ENCODE measurements around the gene SPATA6L. TPM values are rescaled to one million over a fixed set of nuclear protein-coding genes. Genes with fewer than 3 reads are reported as not detected.

The SPATA6L gene
- total RNA-seq, 1 donor from 2014 or later: 6.7 TPM

GRCh38 chr9:4603830-4604229 lies 62.5 kb downstream of the SPATA6L start:
- Mint-ChIP-seq H3K4me3 (ENCODE audit: unreplicated experiment) (no peak overlapping the region), H3K27me3 (ENCODE audit: unreplicated experiment) (no peaks in the 10 kb centered on the region), H3K4me1 (ENCODE audit: unreplicated experiment) (peaks cover 23% of the 10 kb centered on the region), H3K36me3 (ENCODE audit: low read depth, unreplicated experiment) (peaks cover 5% of the 10 kb centered on the region), H3K27ac (ENCODE audit: unreplicated experiment) (no peak overlapping the region), H3K9me3 (ENCODE audit: unreplicated experiment) (no peaks in the 10 kb centered on the region)
- DNase-seq (ENCODE audit: low spot score): no peak
- no peak for TF ChIP-seq CTCF (IDR thresholded peaks at IDR 0.05; ENCODE audit: unreplicated experiment)

- DNase-seq (ENCODE audit: low spot score): no peak
- Mint-ChIP-seq H3K36me3 (ENCODE audit: low read depth, unreplicated experiment) (peaks cover 5% of the 10 kb centered on the region), H3K4me1 (ENCODE audit: unreplicated experiment) (peaks cover 49% of the 10 kb centered on the region), H3K27me3 (ENCODE audit: unreplicated experiment) (no peaks in the 10 kb centered on the region), H3K4me3 (ENCODE audit: unreplicated experiment) (no peak overlapping the region), H3K27ac (ENCODE audit: unreplicated experiment) (no peak overlapping the region), H3K9me3 (ENCODE audit: unreplicated experiment) (no peaks in the 10 kb centered on the region)
- TF ChIP-seq CTCF (IDR thresholded peaks at IDR 0.05; ENCODE audit: unreplicated experiment): no peak
These were observed 65.9 kb downstream of the SPATA6L start for GRCh38 chr9:4600368-4600767.

GRCh38 chr9:4596165-4596922 lies 69.9 kb downstream of the SPATA6L start:
- Mint-ChIP-seq H3K4me1 (ENCODE audit: unreplicated experiment) (peaks cover 61% of the 10 kb centered on the region), H3K27me3 (ENCODE audit: unreplicated experiment) (no peaks in the 10 kb centered on the region), H3K9me3 (ENCODE audit: unreplicated experiment) (no peaks in the 10 kb centered on the region), H3K4me3 (ENCODE audit: unreplicated experiment) (no peak overlapping the region), H3K27ac (ENCODE audit: unreplicated experiment) (peak overlapping the region; percentile 91), H3K36me3 (ENCODE audit: low read depth, unreplicated experiment) (peaks cover 5% of the 10 kb centered on the region)
- no peak for TF ChIP-seq CTCF (IDR thresholded peaks at IDR 0.05; ENCODE audit: unreplicated experiment)
- DNase-seq (ENCODE audit: low spot score): peak; percentile 16

GRCh38 chr9:4594994-4595393 lies 71.3 kb downstream of the SPATA6L start:
- TF ChIP-seq CTCF (IDR thresholded peaks at IDR 0.05; ENCODE audit: unreplicated experiment): no peak
- peaks cover 49% of the 10 kb centered on the region for H3K4me1 Mint-ChIP-seq (ENCODE audit: unreplicated experiment)
- H3K27me3 Mint-ChIP-seq (ENCODE audit: unreplicated experiment): no peaks in the 10 kb centered on the region
- DNase-seq (ENCODE audit: low spot score): no peak
- no peak overlapping the region for H3K4me3 Mint-ChIP-seq (ENCODE audit: unreplicated experiment)
- no peaks in the 10 kb centered on the region for H3K9me3 Mint-ChIP-seq (ENCODE audit: unreplicated experiment)
- H3K36me3 Mint-ChIP-seq (ENCODE audit: low read depth, unreplicated experiment): peaks cover 3% of the 10 kb centered on the region
- H3K27ac Mint-ChIP-seq (ENCODE audit: unreplicated experiment): peak overlapping the region; percentile 48

- Mint-ChIP-seq H3K9me3 (ENCODE audit: unreplicated experiment) (no peaks in the 10 kb centered on the region), H3K27me3 (ENCODE audit: unreplicated experiment) (no peaks in the 10 kb centered on the region), H3K4me1 (ENCODE audit: unreplicated experiment) (peaks cover 46% of the 10 kb centered on the region), H3K36me3 (ENCODE audit: low read depth, unreplicated experiment) (no peaks in the 10 kb centered on the region), H3K4me3 (ENCODE audit: unreplicated experiment) (no peak overlapping the region), H3K27ac (ENCODE audit: unreplicated experiment) (no peak overlapping the region)
- DNase-seq (ENCODE audit: low spot score): no peak
- no peak for TF ChIP-seq CTCF (IDR thresholded peaks at IDR 0.05; ENCODE audit: unreplicated experiment)
These were observed 71.7 kb downstream of the SPATA6L start for GRCh38 chr9:4594545-4594944.

Measured in endothelial cell (in vitro differentiated cells).